Activated naive CD8-positive, alpha-beta T cell treated with anti-CD3 and anti-CD28 coated beads, Interleukin-2, amount 50 U/mL, for 24 hours (primary cell): ENCODE measurements around the gene PEF1.
A peak's percentile ranks its signal among the peaks of the same experiment; 100 is the strongest.

ENCODE experiments used
- ATAC-seq: fragments of 150-1000 bp; cut with Tn5 transposase; one replicate; pipeline ENCODE4 v1.10.0; 2021
- DNase-seq: peaks from one replicate; pipeline ENCODE4 v3.0.0; 2021
- H3K27ac Mint-ChIP-seq: one replicate; pipeline ENCODE4 v1.8.0; 2021; ENCODE audit warnings: mild to moderate bottlenecking, mixed read lengths
- H3K27me3 Mint-ChIP-seq: one replicate; pipeline ENCODE4 v1.8.0; 2021; ENCODE audit warnings: mixed read lengths
- H3K36me3 Mint-ChIP-seq: one replicate; pipeline ENCODE4 v1.8.0; 2021; ENCODE audit warnings: low read depth, mixed read lengths
- H3K4me1 Mint-ChIP-seq: one replicate; pipeline ENCODE4 v1.8.0; 2021; ENCODE audit warnings: mixed read lengths
- H3K4me3 Mint-ChIP-seq: one replicate; pipeline ENCODE4 v1.8.0; 2021; ENCODE audit warnings: mild to moderate bottlenecking, moderate library complexity, mixed read lengths
- H3K9me3 Mint-ChIP-seq: one replicate; pipeline ENCODE4 v1.8.0; 2021; ENCODE audit warnings: mixed read lengths

Gene PEF1

DNA sequence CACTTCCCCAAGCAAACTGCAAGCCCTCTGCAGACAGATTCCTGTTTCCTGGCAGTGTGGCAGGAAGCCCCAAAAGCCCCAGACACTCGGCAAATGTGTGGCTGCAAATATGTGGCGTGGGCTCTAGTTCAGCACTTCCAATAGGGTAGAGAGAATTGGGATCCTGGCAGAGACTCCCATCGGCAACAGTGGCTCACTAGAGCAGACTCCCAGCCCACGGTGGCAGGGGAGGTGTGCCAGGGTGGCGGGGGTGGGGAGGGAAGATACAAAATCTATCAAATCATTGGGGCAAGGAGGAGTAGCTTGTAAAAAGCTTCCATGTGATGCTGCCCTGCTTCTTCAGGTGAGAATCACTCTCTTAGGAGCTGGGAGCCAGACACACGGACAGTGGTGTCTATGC lies 33.3 kb upstream of the PEF1 start:
- H3K27me3 Mint-ChIP-seq: peaks cover 2% of the 10 kb centered on the region
- no peaks in the 10 kb centered on the region for H3K9me3 Mint-ChIP-seq
- H3K4me1 Mint-ChIP-seq: no peaks in the 10 kb centered on the region
- H3K36me3 Mint-ChIP-seq: no peaks in the 10 kb centered on the region
- DNase-seq: no peak
- no peak overlapping the region for H3K27ac Mint-ChIP-seq
- no peak for ATAC-seq
- no peak overlapping the region for H3K4me3 Mint-ChIP-seq

DNA sequence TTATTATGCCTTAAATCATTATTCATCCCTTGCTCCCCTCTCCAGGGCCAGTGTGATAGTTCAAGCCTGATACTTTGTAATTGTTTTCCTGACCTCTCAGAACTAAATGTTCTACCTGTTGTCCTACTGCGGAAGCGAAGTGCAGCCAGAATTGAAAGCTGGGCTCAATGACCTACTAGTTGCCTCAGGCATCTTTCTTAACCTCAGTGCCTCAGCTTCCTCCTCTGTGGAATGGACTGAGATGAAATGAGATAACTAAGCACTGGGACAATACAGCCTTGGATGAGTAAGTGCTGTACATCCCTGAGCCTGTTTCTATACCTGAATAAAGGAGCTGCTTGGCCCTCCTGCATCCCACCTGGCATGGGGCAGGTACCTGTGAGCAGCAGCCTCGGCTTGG lies 32.7 kb upstream of the PEF1 start:
- H3K27ac Mint-ChIP-seq: no peak overlapping the region
- no peak overlapping the region for H3K4me3 Mint-ChIP-seq
- no peaks in the 10 kb centered on the region for H3K9me3 Mint-ChIP-seq
- DNase-seq: no peak
- ATAC-seq: no peak
- no peaks in the 10 kb centered on the region for H3K36me3 Mint-ChIP-seq
- peaks cover 2% of the 10 kb centered on the region for H3K27me3 Mint-ChIP-seq
- H3K4me1 Mint-ChIP-seq: no peaks in the 10 kb centered on the region

DNA sequence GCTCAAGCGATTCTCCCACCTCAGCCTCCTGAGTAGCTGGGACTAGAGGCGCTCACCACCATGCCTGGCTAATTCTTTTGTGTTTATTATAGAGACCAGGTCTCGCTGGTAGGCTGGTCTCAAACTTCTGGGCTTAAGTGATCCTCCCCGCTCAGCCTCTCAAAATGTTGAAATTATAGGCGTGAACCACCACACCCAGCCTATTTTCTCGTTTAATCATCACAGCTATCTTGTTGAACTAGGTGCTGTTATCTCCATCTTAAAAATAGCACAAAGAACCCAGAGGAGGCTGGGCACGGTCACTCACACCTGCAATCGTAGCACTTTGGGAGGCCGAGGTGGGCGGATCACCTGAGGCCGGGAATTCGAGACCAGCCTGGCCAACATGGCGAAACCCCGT lies 31.1 kb upstream of the PEF1 start:
- no peaks in the 10 kb centered on the region for H3K9me3 Mint-ChIP-seq
- no peak overlapping the region for H3K4me3 Mint-ChIP-seq
- H3K36me3 Mint-ChIP-seq: no peaks in the 10 kb centered on the region
- H3K27me3 Mint-ChIP-seq: peaks cover 6% of the 10 kb centered on the region
- H3K4me1 Mint-ChIP-seq: peaks cover 2% of the 10 kb centered on the region
- H3K27ac Mint-ChIP-seq: no peak overlapping the region
- DNase-seq (no peak), ATAC-seq (no peak)

DNA sequence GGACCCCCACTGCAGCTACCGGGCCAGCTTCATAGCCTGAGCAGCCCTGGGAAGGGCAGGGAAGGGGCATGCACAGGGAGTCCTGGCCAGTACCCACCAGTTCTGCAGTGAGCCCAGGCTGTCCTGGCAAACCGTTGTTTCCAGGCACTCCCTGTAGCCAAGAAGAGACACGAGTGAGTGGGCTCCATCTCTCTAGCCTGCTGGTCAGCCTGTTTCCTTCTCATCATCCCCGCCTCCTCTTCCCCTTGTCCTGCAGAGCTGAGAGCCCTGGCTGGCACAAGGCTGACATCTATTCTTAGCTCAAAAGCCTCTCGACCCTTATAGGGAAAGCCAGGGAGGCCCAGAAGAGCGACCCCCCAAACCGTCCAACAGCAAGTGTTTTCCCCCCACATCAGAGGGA lies 30.5 kb upstream of the PEF1 start:
- Mint-ChIP-seq H3K36me3 (no peaks in the 10 kb centered on the region), H3K27ac (no peak overlapping the region), H3K4me3 (no peak overlapping the region), H3K27me3 (peaks cover 11% of the 10 kb centered on the region), H3K9me3 (no peaks in the 10 kb centered on the region), H3K4me1 (peaks cover 5% of the 10 kb centered on the region)
- ATAC-seq: no peak
- no peak for DNase-seq

DNA sequence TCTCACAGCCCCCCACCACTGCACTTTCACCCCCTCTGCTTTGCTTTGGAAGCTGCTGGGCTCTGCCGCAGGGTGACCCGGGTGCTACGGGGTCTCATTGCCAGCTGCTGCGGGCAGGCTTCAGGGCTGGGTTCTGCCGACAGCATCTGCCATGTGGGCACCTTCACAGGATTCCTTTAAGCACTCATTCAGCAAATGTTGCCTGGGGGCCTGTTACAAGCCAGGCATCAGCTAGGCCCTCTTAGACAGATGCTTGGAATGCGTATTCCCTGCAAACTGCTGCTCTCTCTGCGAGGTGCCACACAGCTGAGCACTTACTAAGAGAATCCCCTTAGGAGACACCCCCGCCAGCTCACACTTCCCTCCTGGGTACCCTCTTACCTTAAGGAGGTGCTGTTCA lies 29.9 kb upstream of the PEF1 start:
- Mint-ChIP-seq H3K9me3 (no peaks in the 10 kb centered on the region), H3K4me1 (peaks cover 10% of the 10 kb centered on the region), H3K27me3 (peaks cover 15% of the 10 kb centered on the region), H3K36me3 (no peaks in the 10 kb centered on the region), H3K4me3 (no peak overlapping the region), H3K27ac (no peak overlapping the region)
- DNase-seq (no peak), ATAC-seq (no peak)

DNA sequence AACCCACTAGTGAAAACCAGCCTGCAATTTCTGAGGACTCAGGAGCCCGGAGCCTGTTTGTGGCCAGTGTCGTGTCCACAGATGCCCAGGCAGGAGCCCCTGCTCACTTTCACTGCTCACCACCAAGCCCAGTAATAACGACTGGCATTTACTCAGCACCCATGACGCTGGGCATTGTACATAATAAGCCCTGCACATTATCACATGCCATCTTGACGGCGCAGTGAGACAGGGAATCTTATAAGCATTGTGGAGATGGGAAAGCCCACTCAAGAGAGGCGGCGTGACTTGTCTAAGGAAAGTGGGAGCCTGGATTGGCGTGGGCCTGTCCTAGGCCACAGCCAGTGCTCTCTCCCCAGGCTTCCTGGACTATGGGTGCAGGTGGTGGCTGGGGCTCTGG lies 28.8 kb upstream of the PEF1 start:
- Mint-ChIP-seq H3K36me3 (no peaks in the 10 kb centered on the region), H3K27ac (no peak overlapping the region), H3K4me1 (peaks cover 12% of the 10 kb centered on the region), H3K9me3 (no peaks in the 10 kb centered on the region), H3K4me3 (no peak overlapping the region), H3K27me3 (peaks cover 23% of the 10 kb centered on the region)
- ATAC-seq (no peak), DNase-seq (no peak)

DNA sequence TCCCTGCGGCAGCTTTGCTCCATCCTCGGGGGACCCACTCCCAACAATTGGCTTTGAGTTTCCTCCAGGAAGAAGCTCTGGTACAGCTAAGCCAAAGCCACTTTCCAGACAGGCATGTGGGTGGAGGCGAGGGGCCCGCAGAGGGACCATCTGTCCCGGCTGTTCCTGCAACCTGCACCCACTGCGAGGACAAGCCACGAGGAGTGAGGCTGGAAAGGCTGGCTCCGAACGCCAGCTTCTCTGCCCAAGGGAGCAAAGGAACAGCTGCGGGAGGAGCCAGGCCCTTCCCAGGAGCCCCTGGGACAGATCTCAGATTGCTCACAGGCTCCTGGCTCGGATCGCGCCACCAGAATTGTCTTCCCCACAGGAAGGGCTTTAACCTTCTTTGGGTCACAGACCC lies 28.3 kb upstream of the PEF1 start:
- Mint-ChIP-seq H3K4me3 (no peak overlapping the region), H3K27me3 (peaks cover 23% of the 10 kb centered on the region), H3K4me1 (peaks cover 12% of the 10 kb centered on the region), H3K9me3 (no peaks in the 10 kb centered on the region), H3K27ac (no peak overlapping the region), H3K36me3 (no peaks in the 10 kb centered on the region)
- DNase-seq: no peak
- no peak for ATAC-seq

DNA sequence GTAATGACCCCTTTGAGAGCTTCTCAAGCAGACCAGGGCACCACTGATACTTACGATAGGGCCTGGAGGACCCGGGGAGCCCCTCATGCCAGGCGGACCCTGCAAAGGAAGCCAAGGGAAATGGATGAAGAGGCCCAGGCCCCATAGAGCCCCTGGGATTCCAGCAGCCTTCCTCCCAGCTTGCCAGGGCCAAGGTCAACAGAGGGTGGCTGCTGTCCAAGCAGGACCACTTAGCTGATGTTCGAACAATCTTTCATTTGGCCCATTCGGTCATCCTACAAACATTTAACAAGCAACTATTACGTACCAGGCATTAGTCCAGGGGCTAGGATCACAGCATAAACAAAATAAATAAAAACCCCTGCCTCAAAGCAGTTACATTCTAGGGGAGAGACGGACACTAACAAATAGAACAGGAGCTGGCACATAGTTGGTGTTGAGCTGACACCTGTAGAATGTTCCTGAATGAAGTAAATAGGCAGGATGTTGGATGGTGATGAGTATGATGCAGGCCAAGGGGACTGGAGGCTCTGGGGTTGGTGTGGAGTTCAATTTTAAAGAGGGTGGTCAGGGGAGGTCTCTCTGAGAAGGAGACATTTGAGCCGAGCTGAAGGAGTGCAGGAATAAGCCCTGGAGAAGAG lies 27.0 kb upstream of the PEF1 start:
- no peak for DNase-seq

DNA sequence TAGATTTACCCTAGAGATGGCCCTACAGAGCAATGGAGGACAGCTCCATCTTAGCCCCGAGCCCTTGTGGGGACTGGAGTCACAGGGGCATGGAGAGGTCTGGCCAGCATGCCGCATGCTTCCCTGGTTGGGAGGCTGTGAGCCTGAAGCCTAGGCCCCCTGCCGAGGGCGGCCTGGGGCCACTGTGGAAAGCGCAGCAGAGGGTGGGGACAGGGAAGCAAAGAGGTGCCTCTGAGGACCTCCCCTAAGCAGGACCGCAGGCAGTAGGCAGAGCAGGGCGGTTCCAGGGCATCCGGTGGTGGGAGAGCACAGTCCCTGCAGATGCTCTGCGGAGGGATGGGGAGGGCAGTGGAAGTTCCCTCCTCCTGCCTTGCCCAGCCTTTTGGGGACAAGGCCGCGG lies 26.5 kb upstream of the PEF1 start:
- peaks cover 23% of the 10 kb centered on the region for H3K27me3 Mint-ChIP-seq
- H3K4me3 Mint-ChIP-seq: no peak overlapping the region

More for the DNA sequence above, 27.0 kb upstream of the PEF1 start:
- H3K4me1 Mint-ChIP-seq: peaks cover 12% of the 10 kb centered on the region
- ATAC-seq: no peak
- H3K27me3 Mint-ChIP-seq: peaks cover 23% of the 10 kb centered on the region
- no peak overlapping the region for H3K27ac Mint-ChIP-seq
- H3K36me3 Mint-ChIP-seq: no peaks in the 10 kb centered on the region
- H3K9me3 Mint-ChIP-seq: no peaks in the 10 kb centered on the region
- no peak overlapping the region for H3K4me3 Mint-ChIP-seq

DNA sequence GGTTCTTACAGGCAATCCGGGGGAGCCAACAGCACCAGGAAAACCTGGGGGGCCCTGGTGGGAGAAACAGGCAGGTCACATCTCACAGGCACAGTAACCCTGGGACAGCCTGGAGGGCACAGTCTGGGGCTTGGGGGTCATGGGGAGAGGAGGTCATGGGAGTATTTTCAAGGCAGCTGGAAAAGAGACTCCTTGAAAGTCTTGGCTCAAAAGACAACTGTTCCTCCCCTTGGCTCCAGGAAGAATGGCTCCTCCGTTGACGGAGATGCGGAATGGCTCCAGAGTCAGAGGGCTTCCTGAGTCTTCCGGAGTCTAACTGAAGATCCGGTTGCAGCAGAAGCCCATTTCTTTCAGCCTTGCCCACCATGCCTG lies 25.9 kb upstream of the PEF1 start:
- Mint-ChIP-seq H3K4me1 (peaks cover 12% of the 10 kb centered on the region), H3K27me3 (peaks cover 22% of the 10 kb centered on the region), H3K4me3 (no peak overlapping the region), H3K9me3 (no peaks in the 10 kb centered on the region), H3K27ac (no peak overlapping the region), H3K36me3 (no peaks in the 10 kb centered on the region)
- ATAC-seq (no peak), DNase-seq (no peak)

More for the DNA sequence above, 26.5 kb upstream of the PEF1 start:
- H3K36me3 Mint-ChIP-seq: no peaks in the 10 kb centered on the region
- H3K9me3 Mint-ChIP-seq: no peaks in the 10 kb centered on the region
- DNase-seq (no peak), ATAC-seq (no peak)
- no peak overlapping the region for H3K27ac Mint-ChIP-seq
- H3K4me1 Mint-ChIP-seq: peaks cover 12% of the 10 kb centered on the region

DNA sequence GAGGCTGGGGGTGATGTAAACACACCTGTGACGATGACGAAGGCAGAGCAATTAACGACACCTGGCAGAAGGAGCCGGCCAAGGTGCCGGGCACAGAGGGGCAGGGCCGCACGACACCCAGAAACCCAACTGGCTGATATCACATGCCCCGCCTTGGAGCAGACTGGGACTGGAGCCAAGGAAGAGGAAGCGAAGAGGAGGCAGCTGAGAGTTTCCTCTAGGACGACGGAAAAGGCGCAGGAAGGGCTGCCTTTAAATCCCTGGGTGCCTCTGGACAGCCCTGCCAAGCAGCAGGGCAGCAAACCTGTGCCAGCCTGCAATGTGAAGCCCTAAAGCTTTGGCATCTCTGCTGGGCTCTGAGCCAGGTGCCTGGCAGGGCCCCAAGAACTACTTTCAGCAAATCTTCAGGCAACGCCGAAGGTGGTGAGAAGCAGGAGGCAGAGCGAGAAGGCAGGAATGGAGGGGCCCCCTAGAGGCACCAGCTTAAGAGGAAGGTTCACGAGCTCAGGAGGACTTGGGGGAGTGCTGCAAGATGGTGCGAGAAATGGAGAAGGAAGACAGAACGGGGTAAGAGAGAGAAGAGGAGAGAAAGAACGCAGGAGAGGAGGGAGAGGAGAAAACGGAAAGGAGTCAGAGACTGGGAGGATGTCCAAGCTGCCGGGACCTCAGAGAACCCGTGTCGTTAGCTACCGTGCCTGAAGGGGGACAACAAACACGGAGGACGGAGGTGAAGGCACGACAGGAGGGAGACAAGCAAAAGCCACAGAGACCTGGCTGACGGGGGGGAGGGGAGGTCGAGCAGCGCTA lies 25.3 kb upstream of the PEF1 start:
- Mint-ChIP-seq H3K4me1 (peaks cover 12% of the 10 kb centered on the region), H3K27ac (no peak overlapping the region), H3K4me3 (peak overlapping the region; percentile 63), H3K9me3 (no peaks in the 10 kb centered on the region), H3K27me3 (peaks cover 22% of the 10 kb centered on the region), H3K36me3 (no peaks in the 10 kb centered on the region)
- peak; percentile 11 for DNase-seq
- ATAC-seq: peak; percentile 24

DNA sequence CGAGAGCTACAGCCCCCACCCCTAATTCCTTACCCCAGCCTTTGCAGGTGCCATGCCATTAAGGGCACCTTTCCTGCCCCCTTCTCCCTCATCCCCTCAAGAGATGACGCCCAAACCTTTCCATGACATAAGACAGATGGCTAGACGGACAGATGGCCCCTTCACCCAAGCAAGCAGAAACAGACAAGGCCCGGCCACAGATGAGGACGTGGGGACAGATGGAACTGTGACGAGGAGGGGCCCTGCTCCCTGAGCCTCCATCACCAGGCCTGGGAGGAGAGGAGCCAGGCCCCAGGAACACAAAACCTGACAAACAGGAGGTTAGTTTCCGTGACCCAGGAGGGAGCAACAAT lies 24.7 kb upstream of the PEF1 start:
- H3K4me1 Mint-ChIP-seq: peaks cover 12% of the 10 kb centered on the region
- DNase-seq: no peak
- peaks cover 22% of the 10 kb centered on the region for H3K27me3 Mint-ChIP-seq
- no peaks in the 10 kb centered on the region for H3K9me3 Mint-ChIP-seq
- H3K4me3 Mint-ChIP-seq: no peak overlapping the region
- H3K36me3 Mint-ChIP-seq: no peaks in the 10 kb centered on the region
- ATAC-seq: no peak
- no peak overlapping the region for H3K27ac Mint-ChIP-seq

DNA sequence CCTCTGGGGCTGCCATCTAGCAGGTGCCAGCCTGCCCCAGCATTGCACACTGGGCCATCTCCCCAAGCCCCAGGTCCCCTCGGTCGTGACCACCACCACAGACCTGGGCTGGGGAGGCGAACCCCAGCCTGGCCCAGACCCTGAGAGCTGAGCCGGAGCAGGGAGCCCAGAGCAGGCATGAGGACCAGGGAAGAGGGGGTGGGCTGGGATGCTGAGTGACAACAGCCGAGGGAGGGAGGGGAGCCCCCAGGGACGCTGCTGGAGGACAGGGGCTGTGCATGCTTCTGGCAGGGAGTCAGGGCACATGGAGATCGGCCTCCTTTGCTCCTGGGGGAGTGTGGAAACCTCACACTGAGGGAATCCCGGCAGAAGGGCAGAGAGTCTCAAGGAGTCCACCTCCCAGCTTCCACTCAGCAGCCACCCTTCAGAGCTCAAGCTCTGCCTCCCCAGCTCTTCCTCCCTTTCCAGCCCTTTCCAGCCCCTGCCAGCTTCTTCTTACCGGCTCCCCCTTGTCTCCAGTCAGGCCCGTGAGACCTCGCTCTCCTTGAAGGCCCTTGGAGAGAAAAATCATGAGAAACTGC lies 23.7 kb upstream of the PEF1 start:
- H3K4me3 Mint-ChIP-seq: no peak overlapping the region
- DNase-seq (no peak), ATAC-seq (no peak)
- H3K36me3 Mint-ChIP-seq: no peaks in the 10 kb centered on the region
- H3K9me3 Mint-ChIP-seq: no peaks in the 10 kb centered on the region
- peaks cover 12% of the 10 kb centered on the region for H3K4me1 Mint-ChIP-seq
- peaks cover 22% of the 10 kb centered on the region for H3K27me3 Mint-ChIP-seq
- no peak overlapping the region for H3K27ac Mint-ChIP-seq

DNA sequence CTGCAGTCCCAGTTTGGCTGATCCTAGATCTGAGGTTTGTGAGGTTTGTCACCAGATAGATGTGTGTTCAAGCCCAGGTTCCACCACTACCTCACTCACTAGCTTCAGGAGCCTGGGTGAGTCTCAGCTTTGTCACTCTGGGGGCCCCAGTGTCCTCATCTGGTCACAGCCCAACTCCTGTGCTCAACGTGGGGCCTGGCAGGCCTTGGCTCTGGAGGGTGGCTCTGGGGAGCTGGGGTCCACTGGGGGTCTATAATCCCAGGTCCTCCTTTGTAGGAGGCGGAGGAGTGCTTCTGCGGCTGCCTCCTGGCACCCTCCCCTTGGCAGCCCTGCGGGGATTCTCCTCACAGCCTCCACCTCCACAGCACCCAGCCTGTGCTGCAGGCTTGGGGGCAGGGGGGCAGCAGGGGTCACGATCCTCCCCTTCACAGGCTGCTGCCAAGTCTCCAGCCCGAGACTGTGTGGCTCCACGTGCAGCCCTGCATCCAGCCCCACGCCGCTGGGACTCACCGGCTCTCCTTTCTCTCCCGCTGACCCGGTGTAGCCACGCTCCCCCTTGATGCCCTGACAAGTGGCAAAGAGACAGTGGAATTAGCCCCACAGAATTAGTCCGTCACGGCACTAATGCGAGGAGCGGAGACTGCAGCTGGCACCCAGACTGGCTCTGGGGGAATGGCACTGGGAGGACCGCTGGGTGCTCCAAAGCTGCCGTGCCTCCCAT lies 22.5 kb upstream of the PEF1 start:
- Mint-ChIP-seq H3K9me3 (no peaks in the 10 kb centered on the region), H3K4me3 (no peak overlapping the region), H3K27me3 (peaks cover 22% of the 10 kb centered on the region), H3K27ac (no peak overlapping the region), H3K4me1 (peaks cover 12% of the 10 kb centered on the region), H3K36me3 (no peaks in the 10 kb centered on the region)
- no peak for ATAC-seq
- DNase-seq: no peak
